HL-60 (cell line): Measurements from ENCODE around the gene NQO2.

Source experiments
- DNase-seq, 2 experiments: peaks; one replicate each; pipeline ENCODE4 v3.0.0-alpha.2; 2010 to 2020; ENCODE audit warnings: low read depth in 1 of 2, low spot score in 1 of 2
- H3K27ac ChIP-seq: fragments of 250-450 bp; sonication (Bioruptor Pico); replicated peaks from 2 replicates; pipeline ENCODE4 v1.5.1; 2020; ENCODE audit warnings: mild to moderate bottlenecking, moderate library complexity
- H3K27me3 ChIP-seq: fragments of 250-450 bp; sonication (Bioruptor Pico); 2 replicates; pipeline ENCODE4 v1.5.1; 2021; ENCODE audit warnings: mild to moderate bottlenecking, moderate library complexity; ENCODE audit not compliant: insufficient read depth, poor library complexity, severe bottlenecking
- H3K4me3 ChIP-seq: replicated peaks from 2 replicates; pipeline ENCODE4 v1.5.1; 2011; ENCODE audit warnings: mild to moderate bottlenecking, control low read depth, low read length; ENCODE audit not compliant: insufficient read depth
- GABPA ChIP-seq: IDR thresholded peaks from 2 replicates; pipeline ENCODE4 v1.6.1; 2012; ENCODE audit warnings: low read depth
- POLR2AphosphoS5 ChIP-seq: IDR thresholded peaks from 2 replicates; pipeline ENCODE4 v1.6.1; 2012; ENCODE audit warnings: low read depth
- SPI1 ChIP-seq: IDR thresholded peaks from 2 replicates; pipeline ENCODE4 v1.6.1; 2012; ENCODE audit warnings: low read depth, mild to moderate bottlenecking, borderline replicate concordance
- TF ChIP-seq, protein P1 (sequence below): IDR thresholded peaks from one replicate; pipeline ENCODE4 v1.5.1; 2011; ENCODE audit warnings: low read length, control low read depth, inconsistent platforms; ENCODE audit not compliant: insufficient read depth
- TF ChIP-seq, protein P2 (sequence below): IDR thresholded peaks from 2 replicates; pipeline ENCODE4 v1.6.1; 2012; ENCODE audit warnings: low read depth; ENCODE audit not compliant: insufficient replicate concordance

Gene NQO2

DNA sequence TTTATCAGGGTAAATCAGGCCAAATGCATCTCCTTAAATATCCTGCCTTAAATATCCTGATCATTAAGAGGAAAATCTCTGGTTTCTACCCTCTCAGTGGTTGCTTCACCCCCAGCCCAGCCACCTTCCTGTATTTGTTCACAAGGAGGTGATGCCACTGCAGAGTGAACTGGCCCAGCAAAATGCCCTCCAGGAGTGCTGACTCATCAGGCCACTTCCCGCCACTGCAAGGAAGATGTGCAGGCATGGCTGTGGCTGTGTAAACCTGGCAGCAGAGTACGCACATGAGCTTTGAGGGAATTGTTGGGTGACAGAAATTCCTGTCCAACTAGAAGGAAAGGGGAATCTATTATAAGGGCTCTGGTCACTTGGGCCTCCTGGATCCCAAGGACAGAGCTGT is 13.8 kb downstream of the NQO2 start:
- peak; percentile 77 to 93 for DNase-seq

DNA sequence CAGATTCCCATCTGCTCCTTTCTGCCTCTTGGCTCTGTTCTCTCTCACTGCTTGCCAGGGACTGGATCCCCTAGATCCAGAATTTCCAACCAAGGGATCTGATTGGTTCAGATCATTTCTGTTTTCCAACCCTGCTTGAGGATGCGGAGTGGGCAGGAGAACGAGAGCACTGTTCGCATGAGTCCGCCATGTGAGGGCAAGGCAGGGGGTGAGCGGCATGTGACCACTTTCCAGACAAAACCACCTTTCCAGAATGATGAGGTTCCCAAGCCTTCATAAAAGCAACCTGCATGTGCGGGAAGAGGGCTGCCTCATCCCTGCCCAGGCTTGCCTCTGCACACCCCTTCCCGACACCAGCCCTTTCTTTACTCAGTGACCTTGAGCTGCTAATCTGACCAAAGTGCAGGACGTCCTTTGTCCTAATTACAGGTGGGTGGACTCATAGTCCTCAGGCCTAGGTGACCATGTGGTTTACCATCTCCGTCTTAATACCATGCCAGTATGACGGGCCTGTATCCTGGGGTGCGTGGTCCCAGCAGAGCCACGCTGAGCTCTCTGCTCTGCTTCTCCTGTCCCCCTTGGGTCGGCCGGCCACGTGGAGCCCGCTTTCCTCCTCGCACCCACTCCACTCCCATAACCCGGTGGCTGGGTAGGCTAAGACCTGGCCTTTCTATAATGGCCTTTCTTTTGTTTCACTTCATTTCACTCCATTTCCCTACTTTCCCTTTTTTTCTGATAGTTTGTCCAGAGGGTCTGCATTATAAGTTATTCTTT is 14.4 kb downstream of the NQO2 start:
- DNase-seq: no peak
- Histone ChIP-seq H3K4me3 (no peak overlapping the region), H3K27ac (peak overlapping the region; percentile 70), H3K27me3 (no peaks in the 10 kb centered on the region)
- no peak for TF ChIP-seq GABPA
- TF ChIP-seq POLR2AphosphoS5: no peak
- TF ChIP-seq, protein P1, sequence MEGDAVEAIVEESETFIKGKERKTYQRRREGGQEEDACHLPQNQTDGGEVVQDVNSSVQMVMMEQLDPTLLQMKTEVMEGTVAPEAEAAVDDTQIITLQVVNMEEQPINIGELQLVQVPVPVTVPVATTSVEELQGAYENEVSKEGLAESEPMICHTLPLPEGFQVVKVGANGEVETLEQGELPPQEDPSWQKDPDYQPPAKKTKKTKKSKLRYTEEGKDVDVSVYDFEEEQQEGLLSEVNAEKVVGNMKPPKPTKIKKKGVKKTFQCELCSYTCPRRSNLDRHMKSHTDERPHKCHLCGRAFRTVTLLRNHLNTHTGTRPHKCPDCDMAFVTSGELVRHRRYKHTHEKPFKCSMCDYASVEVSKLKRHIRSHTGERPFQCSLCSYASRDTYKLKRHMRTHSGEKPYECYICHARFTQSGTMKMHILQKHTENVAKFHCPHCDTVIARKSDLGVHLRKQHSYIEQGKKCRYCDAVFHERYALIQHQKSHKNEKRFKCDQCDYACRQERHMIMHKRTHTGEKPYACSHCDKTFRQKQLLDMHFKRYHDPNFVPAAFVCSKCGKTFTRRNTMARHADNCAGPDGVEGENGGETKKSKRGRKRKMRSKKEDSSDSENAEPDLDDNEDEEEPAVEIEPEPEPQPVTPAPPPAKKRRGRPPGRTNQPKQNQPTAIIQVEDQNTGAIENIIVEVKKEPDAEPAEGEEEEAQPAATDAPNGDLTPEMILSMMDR: no peak
- TF ChIP-seq, protein P2, sequence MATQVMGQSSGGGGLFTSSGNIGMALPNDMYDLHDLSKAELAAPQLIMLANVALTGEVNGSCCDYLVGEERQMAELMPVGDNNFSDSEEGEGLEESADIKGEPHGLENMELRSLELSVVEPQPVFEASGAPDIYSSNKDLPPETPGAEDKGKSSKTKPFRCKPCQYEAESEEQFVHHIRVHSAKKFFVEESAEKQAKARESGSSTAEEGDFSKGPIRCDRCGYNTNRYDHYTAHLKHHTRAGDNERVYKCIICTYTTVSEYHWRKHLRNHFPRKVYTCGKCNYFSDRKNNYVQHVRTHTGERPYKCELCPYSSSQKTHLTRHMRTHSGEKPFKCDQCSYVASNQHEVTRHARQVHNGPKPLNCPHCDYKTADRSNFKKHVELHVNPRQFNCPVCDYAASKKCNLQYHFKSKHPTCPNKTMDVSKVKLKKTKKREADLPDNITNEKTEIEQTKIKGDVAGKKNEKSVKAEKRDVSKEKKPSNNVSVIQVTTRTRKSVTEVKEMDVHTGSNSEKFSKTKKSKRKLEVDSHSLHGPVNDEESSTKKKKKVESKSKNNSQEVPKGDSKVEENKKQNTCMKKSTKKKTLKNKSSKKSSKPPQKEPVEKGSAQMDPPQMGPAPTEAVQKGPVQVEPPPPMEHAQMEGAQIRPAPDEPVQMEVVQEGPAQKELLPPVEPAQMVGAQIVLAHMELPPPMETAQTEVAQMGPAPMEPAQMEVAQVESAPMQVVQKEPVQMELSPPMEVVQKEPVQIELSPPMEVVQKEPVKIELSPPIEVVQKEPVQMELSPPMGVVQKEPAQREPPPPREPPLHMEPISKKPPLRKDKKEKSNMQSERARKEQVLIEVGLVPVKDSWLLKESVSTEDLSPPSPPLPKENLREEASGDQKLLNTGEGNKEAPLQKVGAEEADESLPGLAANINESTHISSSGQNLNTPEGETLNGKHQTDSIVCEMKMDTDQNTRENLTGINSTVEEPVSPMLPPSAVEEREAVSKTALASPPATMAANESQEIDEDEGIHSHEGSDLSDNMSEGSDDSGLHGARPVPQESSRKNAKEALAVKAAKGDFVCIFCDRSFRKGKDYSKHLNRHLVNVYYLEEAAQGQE: no peak
- TF ChIP-seq SPI1: no peak

More for the DNA sequence above, 13.8 kb downstream of the NQO2 start:
- Histone ChIP-seq H3K4me3 (no peak overlapping the region), H3K27me3 (no peaks in the 10 kb centered on the region), H3K27ac (peak overlapping the region; percentile 70)
- TF ChIP-seq POLR2AphosphoS5 (peak; percentile 45; the same call in 1 of the 2 replicates), GABPA (no peak), SPI1 (peak; percentile 7; the same call in 1 of the 2 replicates)
- TF ChIP-seq, protein P2: no peak
- TF ChIP-seq, protein P1: no peak

DNA sequence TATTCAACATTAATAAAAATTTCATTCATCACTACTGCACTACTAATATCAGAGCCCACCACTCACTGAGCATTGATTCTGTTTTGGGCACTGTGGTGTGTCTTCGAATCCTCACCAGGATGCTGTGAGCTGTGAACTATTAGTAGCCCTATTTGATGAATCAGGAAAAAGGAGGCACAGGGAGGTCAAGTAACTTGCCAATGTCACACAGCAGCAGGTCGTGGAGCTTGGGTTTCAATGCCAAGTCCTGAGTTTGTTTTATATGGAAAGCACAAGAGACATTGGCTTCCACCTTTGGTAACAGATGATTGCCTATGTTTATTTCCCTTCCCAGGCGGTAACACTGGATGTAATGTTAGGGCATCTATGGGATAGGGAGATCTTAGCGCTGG is 15.0 kb downstream of the NQO2 start:
- H3K27me3 ChIP-seq: no peaks in the 10 kb centered on the region
- no peak for TF ChIP-seq POLR2AphosphoS5
- no peak for TF ChIP-seq GABPA
- TF ChIP-seq, protein P1: no peak
- TF ChIP-seq SPI1: no peak
- TF ChIP-seq, protein P2: no peak
- DNase-seq: no peak

More for the DNA sequence above, 15.0 kb downstream of the NQO2 start:
- Histone ChIP-seq H3K4me3 (no peak overlapping the region), H3K27ac (no peak overlapping the region)
